HepG2 (cell line): ENCODE results near the gene HIVEP2. TPM values are rescaled to one million over a fixed set of nuclear protein-coding genes. Genes with fewer than 3 reads are reported as not detected.
A peak's percentile ranks its signal among the peaks of the same experiment; 100 is the strongest.

Experiments
- ATF2 ChIP-seq: sonication (generic); formaldehyde crosslinking; IDR thresholded peaks from 2 replicates; pipeline ENCODE4 v1.4.0; 2020; ENCODE audit warnings: missing genetic modification reagents
- BCL6 ChIP-seq: IDR thresholded peaks from 2 replicates; pipeline ENCODE4 v1.6.1; 2016; ENCODE audit warnings: missing genetic modification reagents, missing compliant biosample characterization
- CCDC6 ChIP-seq: sonication (generic); formaldehyde crosslinking; IDR thresholded peaks from 2 replicates; pipeline ENCODE4 v1.8.1; 2022; ENCODE audit warnings: mild to moderate bottlenecking, missing genetic modification reagents, moderate library complexity
- EZH2 ChIP-seq: conservative IDR thresholded peaks from 2 replicates; pipeline ENCODE4 v1.6.1; 2012; ENCODE audit warnings: mild to moderate bottlenecking, low read depth, low read length, moderate library complexity
- FIP1L1 ChIP-seq: fragments of 200-400 bp; formaldehyde crosslinking; IDR thresholded peaks from 2 replicates; pipeline ENCODE4 v1.6.1; 2018; ENCODE audit warnings: low read depth, mild to moderate bottlenecking, low read length, moderate library complexity, borderline replicate concordance; ENCODE audit not compliant: insufficient read depth
- HNRNPUL1 ChIP-seq: fragments of 200-400 bp; formaldehyde crosslinking; IDR thresholded peaks from 2 replicates; pipeline ENCODE4 v1.6.1; 2017; ENCODE audit warnings: low read depth, mild to moderate bottlenecking, low read length, moderate library complexity
- KAT2B ChIP-seq: fragments of 150-350 bp; IDR thresholded peaks from 2 replicates; pipeline ENCODE4 v1.6.1; 2014; ENCODE audit warnings: low read depth, low read length, borderline replicate concordance
- KLF13 ChIP-seq: sonication (generic); formaldehyde crosslinking; IDR thresholded peaks from 2 replicates; pipeline ENCODE4 v1.4.0; 2020; ENCODE audit warnings: mild to moderate bottlenecking, missing genetic modification reagents
- MTA3 ChIP-seq: sonication (generic); formaldehyde crosslinking; IDR thresholded peaks from 2 replicates; pipeline ENCODE4 v1.4.0; 2020; ENCODE audit warnings: missing genetic modification reagents
- NFYC ChIP-seq: IDR thresholded peaks from 2 replicates; pipeline ENCODE4 v1.6.1; 2016; ENCODE audit warnings: missing genetic modification reagents, missing compliant biosample characterization
- SRF ChIP-seq: IDR thresholded peaks from 2 replicates; pipeline ENCODE4 v1.6.1; 2011; ENCODE audit warnings: mild to moderate bottlenecking, low read depth, low read length, moderate library complexity
- THAP11 ChIP-seq: IDR thresholded peaks from 2 replicates; pipeline ENCODE4 v1.6.1; 2016; ENCODE audit warnings: missing biosample characterization, missing genetic modification reagents
- TRAFD1 ChIP-seq: sonication (generic); formaldehyde crosslinking; IDR thresholded peaks from 2 replicates; pipeline ENCODE4 v1.5.1; 2020; ENCODE audit warnings: missing genetic modification reagents, mild to moderate bottlenecking, borderline replicate concordance
- WIZ ChIP-seq: sonication (generic); formaldehyde crosslinking; IDR thresholded peaks from 2 replicates; pipeline ENCODE4 v1.5.1; 2020; ENCODE audit warnings: mild to moderate bottlenecking, missing genetic modification reagents
- ZBTB39 ChIP-seq: sonication (generic); formaldehyde crosslinking; IDR thresholded peaks from 2 replicates; pipeline ENCODE4 v1.5.0; 2020; ENCODE audit warnings: missing genetic modification reagents
- ZNF432 ChIP-seq: sonication (generic); formaldehyde crosslinking; IDR thresholded peaks from 2 replicates; pipeline ENCODE4 v1.5.0; 2020; ENCODE audit warnings: missing genetic modification reagents, mild to moderate bottlenecking, borderline replicate concordance
- ZNF674 ChIP-seq: sonication (generic); formaldehyde crosslinking; IDR thresholded peaks from 2 replicates; pipeline ENCODE4 v1.5.0; 2020; ENCODE audit warnings: low read depth, mild to moderate bottlenecking, missing genetic modification reagents
- ZNF878 ChIP-seq: sonication (generic); formaldehyde crosslinking; IDR thresholded peaks from 2 replicates; pipeline ENCODE4 v1.8.1; 2023; ENCODE audit warnings: mild to moderate bottlenecking, missing genetic modification reagents, moderate library complexity
- polyA plus RNA-seq, 8 experiments: library from polyadenylated mRNA; depleted of rRNA in 3 of 8; stranded (reverse) in 7 of 8; unstranded in 1 of 8; fragments of >200 nt; fragmentation: Illumina TruSeq in 4 of 8; extraction: Trizol in 4 of 8; gene quantifications; 2 replicates each; pipeline versions ENCODE4 v1.2.1 to v1.2.3, GENCODE V29; 2011 to 2016; ENCODE audit warnings: low read depth in 4 of 8, missing spikeins in 1 of 8, mixed read lengths in 1 of 8; ENCODE audit not compliant: insufficient read depth in 1 of 8
- total RNA-seq, 5 experiments: library from RNA; depleted of rRNA; stranded (reverse); fragments of >200 nt; fragmentation: Illumina TruSeq; extraction: Trizol; gene quantifications; 2 replicates each; pipeline ENCODE4 v1.2.3, GENCODE V29; 2016; ENCODE audit warnings: low read depth in 1 of 5
- TF ChIP-seq, protein P1 (sequence below): sonication (generic); formaldehyde crosslinking; IDR thresholded peaks from 2 replicates; pipeline ENCODE4 v1.5.0; 2020; ENCODE audit warnings: mild to moderate bottlenecking, missing genetic modification reagents, borderline replicate concordance

Gene HIVEP2
- total and polyA plus RNA-seq, 2 of the 13 experiments (the other 11 are each of a cell fraction or from before 2014, with no cell fraction given), result 3.4 to 12.9 TPM

DNA sequence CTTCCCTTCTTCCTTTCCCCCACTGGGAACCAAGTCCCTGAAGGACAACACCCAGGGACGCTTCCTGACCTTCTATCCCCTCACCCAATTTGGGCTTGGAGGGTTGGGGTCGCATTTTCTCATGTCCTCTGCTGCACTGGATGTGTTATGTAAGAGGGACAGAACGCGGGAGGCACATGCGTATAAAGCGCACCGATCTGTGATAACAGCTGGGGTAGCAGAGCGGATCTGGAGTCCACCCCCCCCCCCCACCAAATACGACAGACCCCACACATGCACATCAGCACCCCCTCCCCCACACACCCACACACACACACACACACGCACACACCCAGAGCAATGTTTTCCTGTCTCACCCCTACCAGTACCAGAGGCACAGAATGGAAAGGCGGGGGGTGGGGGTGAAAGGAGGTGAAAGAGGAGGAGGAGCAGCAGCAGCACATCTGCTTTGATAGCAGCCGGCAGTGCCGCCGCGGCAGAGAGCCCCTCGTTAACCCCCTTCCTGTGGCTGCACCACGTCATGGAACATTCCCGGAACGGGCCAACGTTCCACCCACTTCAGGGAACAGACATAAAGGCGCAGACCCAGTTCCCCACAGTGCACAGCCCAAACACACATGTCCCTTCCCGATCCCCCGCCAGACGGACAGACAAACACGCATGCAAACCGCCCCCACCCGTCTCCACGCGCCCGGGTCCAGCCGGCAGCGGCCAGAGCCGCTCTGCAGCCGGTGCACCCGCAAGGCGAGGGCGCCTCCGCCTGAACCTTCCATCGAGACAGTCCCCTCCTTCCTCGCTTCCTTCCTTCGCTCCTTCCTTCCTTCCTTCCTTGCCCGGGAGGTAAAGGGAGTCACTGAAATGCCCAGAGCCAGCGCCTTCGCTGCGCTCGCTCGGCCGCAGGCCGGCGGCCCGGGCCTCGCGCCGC, 590 bp downstream of the HIVEP2 start (continued):
- TF ChIP-seq ATF2 (CRISPR knock-in tag) (peak; percentile 42; the same call in 1 of the 2 replicates), KAT2B (no peak), EZH2 (no peak), KLF13 (no peak), NFYC (CRISPR knock-in tag) (no peak), ZNF878 (CRISPR knock-in tag) (no peak), TRAFD1 (CRISPR knock-in tag) (no peak), WIZ (CRISPR knock-in tag) (peak; percentile 22; the same call in 1 of the 2 replicates), ZBTB39 (CRISPR knock-in tag) (no peak), ZNF432 (no peak), ZNF674 (CRISPR knock-in tag) (0 out of 2 replicates have a peak, but pooled peaks have one; percentile 24), CCDC6 (no peak), MTA3 (CRISPR knock-in tag) (no peak), HNRNPUL1 (no peak), BCL6 (CRISPR knock-in tag) (peak; percentile 18; the same call in 1 of the 2 replicates), FIP1L1 (no peak), SRF (no peak), THAP11 (CRISPR knock-in tag) (0 out of 2 replicates have a peak, but pooled peaks have one; percentile 33)
- TF ChIP-seq, protein P1, sequence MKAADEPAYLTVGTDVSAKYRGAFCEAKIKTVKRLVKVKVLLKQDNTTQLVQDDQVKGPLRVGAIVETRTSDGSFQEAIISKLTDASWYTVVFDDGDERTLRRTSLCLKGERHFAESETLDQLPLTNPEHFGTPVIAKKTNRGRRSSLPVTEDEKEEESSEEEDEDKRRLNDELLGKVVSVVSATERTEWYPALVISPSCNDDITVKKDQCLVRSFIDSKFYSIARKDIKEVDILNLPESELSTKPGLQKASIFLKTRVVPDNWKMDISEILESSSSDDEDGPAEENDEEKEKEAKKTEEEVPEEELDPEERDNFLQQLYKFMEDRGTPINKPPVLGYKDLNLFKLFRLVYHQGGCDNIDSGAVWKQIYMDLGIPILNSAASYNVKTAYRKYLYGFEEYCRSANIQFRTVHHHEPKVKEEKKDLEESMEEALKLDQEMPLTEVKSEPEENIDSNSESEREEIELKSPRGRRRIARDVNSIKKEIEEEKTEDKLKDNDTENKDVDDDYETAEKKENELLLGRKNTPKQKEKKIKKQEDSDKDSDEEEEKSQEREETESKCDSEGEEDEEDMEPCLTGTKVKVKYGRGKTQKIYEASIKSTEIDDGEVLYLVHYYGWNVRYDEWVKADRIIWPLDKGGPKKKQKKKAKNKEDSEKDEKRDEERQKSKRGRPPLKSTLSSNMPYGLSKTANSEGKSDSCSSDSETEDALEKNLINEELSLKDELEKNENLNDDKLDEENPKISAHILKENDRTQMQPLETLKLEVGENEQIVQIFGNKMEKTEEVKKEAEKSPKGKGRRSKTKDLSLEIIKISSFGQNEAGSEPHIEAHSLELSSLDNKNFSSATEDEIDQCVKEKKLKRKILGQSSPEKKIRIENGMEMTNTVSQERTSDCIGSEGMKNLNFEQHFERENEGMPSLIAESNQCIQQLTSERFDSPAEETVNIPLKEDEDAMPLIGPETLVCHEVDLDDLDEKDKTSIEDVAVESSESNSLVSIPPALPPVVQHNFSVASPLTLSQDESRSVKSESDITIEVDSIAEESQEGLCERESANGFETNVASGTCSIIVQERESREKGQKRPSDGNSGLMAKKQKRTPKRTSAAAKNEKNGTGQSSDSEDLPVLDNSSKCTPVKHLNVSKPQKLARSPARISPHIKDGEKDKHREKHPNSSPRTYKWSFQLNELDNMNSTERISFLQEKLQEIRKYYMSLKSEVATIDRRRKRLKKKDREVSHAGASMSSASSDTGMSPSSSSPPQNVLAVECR (CRISPR knock-in tag), result peak; percentile 50; the same call in 1 of the 2 replicates
